ENCODE results near the gene TRABD2B. TPM values are rescaled to one million over a fixed set of nuclear protein-coding genes. Genes with fewer than 3 reads are reported as not detected.

The TRABD2B gene
- total RNA-seq, 1 donor: under 0.01 TPM

- no peak for TF ChIP-seq CTCF (IDR thresholded peaks at IDR 0.05; ENCODE audit: extremely low read depth, low read depth, low read length)
- no peaks in the 10 kb centered on the region for H4K20me1 ChIP-seq (ENCODE audit: insufficient read depth, low read length)
- H3K9me3 ChIP-seq (ENCODE audit: low read depth, low read length): no peaks in the 10 kb centered on the region
- H2AFZ ChIP-seq (ENCODE audit: low read length): no peak overlapping the region
- no peaks in the 10 kb centered on the region for H3K27me3 ChIP-seq (ENCODE audit: insufficient read depth, low read length)
- DNase-seq (ENCODE audit: insufficient read length, low spot score, missing footprints): no peak
- no peak overlapping the region for H3K4me3 ChIP-seq (ENCODE audit: insufficient read depth, low read length)
- H3K36me3 ChIP-seq (ENCODE audit: insufficient read depth, low read length): no peaks in the 10 kb centered on the region
- H3K4me2 ChIP-seq (ENCODE audit: insufficient read depth, low read length): no peak overlapping the region
- H3K79me2 ChIP-seq (ENCODE audit: insufficient read depth, low read length): no peaks in the 10 kb centered on the region
- H3K4me1 ChIP-seq (ENCODE audit: insufficient read depth, low read length): no peaks in the 10 kb centered on the region
- H3K27ac ChIP-seq (ENCODE audit: low read depth, low read length): no peak overlapping the region
Measured at GRCh38 chr1:47887060-47887459, 110.1 kb downstream of the TRABD2B start.

- Histone ChIP-seq H3K4me1 (ENCODE audit: insufficient read depth, low read length) (no peaks in the 10 kb centered on the region), H3K27me3 (ENCODE audit: insufficient read depth, low read length) (no peaks in the 10 kb centered on the region), H3K4me2 (ENCODE audit: insufficient read depth, low read length) (no peak overlapping the region), H3K9me3 (ENCODE audit: low read depth, low read length) (no peaks in the 10 kb centered on the region), H3K79me2 (ENCODE audit: insufficient read depth, low read length) (no peaks in the 10 kb centered on the region), H4K20me1 (ENCODE audit: insufficient read depth, low read length) (no peaks in the 10 kb centered on the region), H3K36me3 (ENCODE audit: insufficient read depth, low read length) (no peaks in the 10 kb centered on the region), H3K27ac (ENCODE audit: low read depth, low read length) (no peak overlapping the region), H3K4me3 (ENCODE audit: insufficient read depth, low read length) (no peak overlapping the region), H2AFZ (ENCODE audit: low read length) (no peak overlapping the region)
- DNase-seq (ENCODE audit: insufficient read length, low spot score, missing footprints): no peak
- no peak for TF ChIP-seq CTCF (IDR thresholded peaks at IDR 0.05; ENCODE audit: extremely low read depth, low read depth, low read length)
Measured at GRCh38 chr1:47886141-47886540, 111.0 kb downstream of the TRABD2B start.

GRCh38 chr1:47885062-47885830 lies 111.9 kb downstream of the TRABD2B start:
- no peaks in the 10 kb centered on the region for H3K79me2 ChIP-seq (ENCODE audit: insufficient read depth, low read length)
- H3K36me3 ChIP-seq (ENCODE audit: insufficient read depth, low read length): no peaks in the 10 kb centered on the region
- DNase-seq (ENCODE audit: insufficient read length, low spot score, missing footprints): no peak
- H3K4me3 ChIP-seq (ENCODE audit: insufficient read depth, low read length): no peak overlapping the region
- H3K4me1 ChIP-seq (ENCODE audit: insufficient read depth, low read length): no peaks in the 10 kb centered on the region
- H3K9me3 ChIP-seq (ENCODE audit: low read depth, low read length): no peaks in the 10 kb centered on the region
- H2AFZ ChIP-seq (ENCODE audit: low read length): no peak overlapping the region
- H3K4me2 ChIP-seq (ENCODE audit: insufficient read depth, low read length): no peak overlapping the region
- no peak overlapping the region for H3K27ac ChIP-seq (ENCODE audit: low read depth, low read length)
- no peaks in the 10 kb centered on the region for H4K20me1 ChIP-seq (ENCODE audit: insufficient read depth, low read length)
- no peaks in the 10 kb centered on the region for H3K27me3 ChIP-seq (ENCODE audit: insufficient read depth, low read length)
- TF ChIP-seq CTCF (IDR thresholded peaks at IDR 0.05; ENCODE audit: extremely low read depth, low read depth, low read length): no peak

GRCh38 chr1:47883963-47884362 lies 113.2 kb downstream of the TRABD2B start:
- Histone ChIP-seq H3K9me3 (ENCODE audit: low read depth, low read length) (no peaks in the 10 kb centered on the region), H2AFZ (ENCODE audit: low read length) (no peak overlapping the region), H3K79me2 (ENCODE audit: insufficient read depth, low read length) (no peaks in the 10 kb centered on the region), H3K4me2 (ENCODE audit: insufficient read depth, low read length) (no peak overlapping the region), H3K4me3 (ENCODE audit: insufficient read depth, low read length) (no peak overlapping the region), H3K4me1 (ENCODE audit: insufficient read depth, low read length) (no peaks in the 10 kb centered on the region), H3K27ac (ENCODE audit: low read depth, low read length) (no peak overlapping the region), H4K20me1 (ENCODE audit: insufficient read depth, low read length) (no peaks in the 10 kb centered on the region), H3K36me3 (ENCODE audit: insufficient read depth, low read length) (no peaks in the 10 kb centered on the region), H3K27me3 (ENCODE audit: insufficient read depth, low read length) (no peaks in the 10 kb centered on the region)
- no peak for TF ChIP-seq CTCF (IDR thresholded peaks at IDR 0.05; ENCODE audit: extremely low read depth, low read depth, low read length)
- DNase-seq (ENCODE audit: insufficient read length, low spot score, missing footprints): no peak

Data from osteoblast (primary cell).